MM.1S (cell line): ENCODE measurements around the gene TMEM178B.

ENCODE experiments used
- DNase-seq: peaks from one replicate; pipeline ENCODE4 v3.0.0-alpha.2; 2015
- H2AFZ ChIP-seq: fragments of 300-600 bp; sonication (generic); 2 replicates; pipeline ENCODE4 v1.6.0; 2016; ENCODE audit warnings: antibody characterized with exemption, low read length
- H3F3A ChIP-seq: fragments of 300-600 bp; sonication (generic); 2 replicates; pipeline ENCODE4 v1.6.1; 2016; ENCODE audit warnings: mild to moderate bottlenecking, antibody characterized with exemption, low read length, moderate library complexity, mixed read lengths; ENCODE audit not compliant: insufficient read depth
- H3K27ac ChIP-seq: fragments of 300-600 bp; sonication (generic); 2 replicates; pipeline ENCODE4 v1.5.1; 2016; ENCODE audit warnings: mild to moderate bottlenecking, low read length
- H3K27me3 ChIP-seq: fragments of 300-600 bp; sonication (generic); replicated peaks from 2 replicates; pipeline ENCODE4 v1.6.0; 2016; ENCODE audit warnings: low read length; ENCODE audit not compliant: insufficient read depth
- H3K36me3 ChIP-seq: fragments of 300-600 bp; sonication (generic); replicated peaks from 2 replicates; pipeline ENCODE4 v1.6.1; 2016; ENCODE audit warnings: mild to moderate bottlenecking, low read length, mixed read lengths; ENCODE audit not compliant: insufficient read depth
- H3K4me1 ChIP-seq: fragments of 300-600 bp; sonication (generic); 2 replicates; pipeline ENCODE4 v1.6.1; 2016; ENCODE audit warnings: low read length, mixed read lengths
- H3K4me2 ChIP-seq: fragments of 300-600 bp; sonication (generic); 2 replicates; pipeline ENCODE4 v1.6.0; 2016; ENCODE audit warnings: low read depth, low read length
- H3K4me3 ChIP-seq: fragments of 300-600 bp; sonication (generic); 2 replicates; pipeline ENCODE4 v1.5.1; 2016; ENCODE audit warnings: low read length, mixed read lengths
- H3K79me2 ChIP-seq: fragments of 300-600 bp; sonication (generic); 2 replicates; pipeline ENCODE4 v1.6.1; 2016; ENCODE audit warnings: mixed run types, low read length, mixed read lengths
- H3K9ac ChIP-seq: fragments of 300-600 bp; sonication (generic); 2 replicates; pipeline ENCODE4 v1.6.1; 2016; ENCODE audit warnings: low read length, mixed read lengths
- H3K9me2 ChIP-seq: fragments of 300-600 bp; sonication (generic); replicated peaks from 2 replicates; pipeline ENCODE4 v1.6.1; 2016; ENCODE audit warnings: mild to moderate bottlenecking, low read length, mixed read lengths; ENCODE audit not compliant: insufficient read depth
- H3K9me3 ChIP-seq: fragments of 300-600 bp; sonication (generic); replicated peaks from 2 replicates; pipeline ENCODE4 v1.6.1; 2016; ENCODE audit warnings: mild to moderate bottlenecking, low read length, mixed read lengths; ENCODE audit not compliant: insufficient read depth
- H4K20me1 ChIP-seq: fragments of 300-600 bp; sonication (generic); 2 replicates; pipeline ENCODE4 v1.6.1; 2016; ENCODE audit warnings: mild to moderate bottlenecking, low read length, moderate library complexity, mixed read lengths; ENCODE audit not compliant: insufficient read depth
- CTCF ChIP-seq: fragments of 300-600 bp; sonication (generic); IDR thresholded peaks from 2 replicates; pipeline ENCODE4 v1.5.1; 2016; ENCODE audit warnings: antibody characterized with exemption, low read length, mixed read lengths
- EZH2 ChIP-seq: fragments of 300-600 bp; sonication (generic); optimal IDR thresholded peaks from 2 replicates; pipeline ENCODE3; 2017; ENCODE audit warnings: low read depth, mild to moderate bottlenecking, antibody characterized with exemption, low read length, mixed read lengths
- EZH2phosphoT487 ChIP-seq: fragments of 300-600 bp; sonication (generic); IDR thresholded peaks from 2 replicates; pipeline ENCODE4 v1.6.1; 2018; ENCODE audit warnings: antibody characterized with exemption, low read length

The TMEM178B gene

GRCh38 chr7:141389140-141389796 is 315.4 kb downstream of the TMEM178B start:
- TF ChIP-seq EZH2 (no peak), EZH2phosphoT487 (no peak), CTCF (no peak)

DNA sequence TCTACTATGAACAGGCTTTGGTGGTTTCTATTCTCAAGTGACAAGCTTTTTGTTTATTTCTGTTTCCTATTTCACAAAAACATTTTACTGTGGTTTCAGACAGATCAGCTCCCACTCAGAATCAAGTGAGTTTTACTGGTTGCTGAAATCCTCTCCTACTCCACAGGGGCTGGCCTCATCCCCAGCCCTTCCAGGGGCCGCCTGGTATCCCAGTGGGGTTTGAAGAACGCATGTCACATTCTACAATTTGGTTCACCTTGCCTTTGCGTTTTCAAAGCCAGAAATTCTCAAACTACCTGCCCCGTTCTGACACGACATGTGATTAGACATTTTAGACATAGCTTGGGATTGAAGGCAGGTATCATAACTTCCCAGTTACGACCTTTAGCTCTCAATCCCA is 316.5 kb downstream of the TMEM178B start:
- H3K79me2 ChIP-seq: 0 out of 2 replicates have a peak, but pooled peaks cover 2% of the 10 kb centered on the region
- no peak overlapping the region for H3K9ac ChIP-seq
- peak overlapping the region; percentile 49; the same call in 1 of the 2 replicates for H3K27ac ChIP-seq
- TF ChIP-seq CTCF: no peak
- no peak for TF ChIP-seq EZH2phosphoT487
- no peak for TF ChIP-seq EZH2
- H3K36me3 ChIP-seq: no peaks in the 10 kb centered on the region
- H2AFZ ChIP-seq: 0 out of 2 replicates have a peak overlapping the region, but pooled peaks have one; percentile 17
- peaks cover 31% of the 10 kb centered on the region for H3F3A ChIP-seq
- no peaks in the 10 kb centered on the region for H3K9me2 ChIP-seq
- DNase-seq: peak; percentile 50
- H3K4me2 ChIP-seq: peak overlapping the region; percentile 23
- H3K4me3 ChIP-seq: no peak overlapping the region
- H3K4me1 ChIP-seq: peaks cover 48% of the 10 kb centered on the region
- no peaks in the 10 kb centered on the region for H3K9me3 ChIP-seq
- no peaks in the 10 kb centered on the region for H4K20me1 ChIP-seq
- H3K27me3 ChIP-seq: no peaks in the 10 kb centered on the region

More at GRCh38 chr7:141389140-141389796, 315.4 kb downstream of the TMEM178B start:
- peak overlapping the region; percentile 49; the same call in 1 of the 2 replicates for H3K27ac ChIP-seq
- no peaks in the 10 kb centered on the region for H3K9me3 ChIP-seq
- peaks cover 47% of the 10 kb centered on the region for H3K4me1 ChIP-seq
- no peak for DNase-seq
- H3K36me3 ChIP-seq: no peaks in the 10 kb centered on the region
- 0 out of 2 replicates have a peak overlapping the region, but pooled peaks have one; percentile 9 for H3K9ac ChIP-seq
- 0 out of 2 replicates have a peak, but pooled peaks cover 2% of the 10 kb centered on the region for H3K79me2 ChIP-seq
- no peaks in the 10 kb centered on the region for H4K20me1 ChIP-seq
- no peaks in the 10 kb centered on the region for H3K9me2 ChIP-seq
- H3K4me3 ChIP-seq: no peak overlapping the region
- no peak overlapping the region for H2AFZ ChIP-seq
- H3K4me2 ChIP-seq: peak overlapping the region; percentile 23; the same call in 1 of the 2 replicates
- no peaks in the 10 kb centered on the region for H3K27me3 ChIP-seq
- peaks cover 31% of the 10 kb centered on the region for H3F3A ChIP-seq

GRCh38 chr7:141393056-141393455 is 319.2 kb downstream of the TMEM178B start:
- Histone ChIP-seq H3K9me2 (no peaks in the 10 kb centered on the region), H3K9me3 (no peaks in the 10 kb centered on the region), H3K4me3 (peak overlapping the region; percentile 30), H3K4me1 (peaks cover 48% of the 10 kb centered on the region), H3K79me2 (no peaks in the 10 kb centered on the region), H3K36me3 (no peaks in the 10 kb centered on the region), H3F3A (peaks cover 31% of the 10 kb centered on the region), H3K4me2 (peak overlapping the region; percentile 66), H3K27ac (peak overlapping the region; percentile 72), H3K27me3 (no peaks in the 10 kb centered on the region), H4K20me1 (no peaks in the 10 kb centered on the region), H2AFZ (peak overlapping the region; percentile 38), H3K9ac (peak overlapping the region; percentile 17; the same call in 1 of the 2 replicates)
- peak; percentile 75 for DNase-seq
- TF ChIP-seq EZH2 (no peak), EZH2phosphoT487 (no peak), CTCF (no peak)
